Vagina (tissue), 2 donors: Measurements from ENCODE around the gene BACE2. TPM values are rescaled to one million over a fixed set of nuclear protein-coding genes. Genes with fewer than 3 reads are reported as not detected.

Experiments
- DNase-seq, 2 donors: peaks; one replicate each; pipeline ENCODE4 v3.0.0-alpha.2; 2017; ENCODE audit errors: extremely low spot score in 2 of 2
- H3K27ac ChIP-seq: fragments of 200-600 bp; sonication (generic); one replicate; pipeline ENCODE4 v1.5.1; 2019
- H3K27me3 ChIP-seq: fragments of 200-600 bp; sonication (generic); one replicate; pipeline ENCODE4 v1.5.1; 2019
- H3K36me3 ChIP-seq, 2 donors: fragments of 200-600 bp; sonication (generic); one replicate each; pipeline ENCODE4 v1.5.1; 2017 to 2019
- H3K4me1 ChIP-seq: fragments of 200-600 bp; sonication (generic); one replicate; pipeline ENCODE4 v1.5.1; 2019
- H3K4me3 ChIP-seq, 2 donors: fragments of 200-600 bp; sonication (generic); 1 replicate in 1 of 2; 2 replicates in 1 of 2; pipeline ENCODE4 v1.5.1; 2016 to 2019
- H3K9me3 ChIP-seq: fragments of 200-600 bp; sonication (generic); one replicate; pipeline ENCODE4 v1.5.1; 2019
- POLR2A ChIP-seq, 2 donors: fragments of 450-650 bp; IDR thresholded peaks; one replicate each; pipeline ENCODE4 v1.6.1; 2017; ENCODE audit warnings: antibody characterized with exemption in 2 of 2, mild to moderate bottlenecking in 2 of 2, moderate library complexity in 2 of 2
- POLR2AphosphoS5 ChIP-seq, 2 donors: sonication (generic); formaldehyde crosslinking; IDR thresholded peaks; one replicate each; pipeline ENCODE4 v1.9.0; 2017; ENCODE audit warnings: antibody characterized with exemption in 2 of 2, mild to moderate bottlenecking in 2 of 2, low read depth in 1 of 2; ENCODE audit not compliant: insufficient read depth in 1 of 2
- intact Hi-C: fragments of 100-400 bp; cut with DNase I; formaldehyde crosslinking; loops from one replicate; pipeline ENCODE4 v1.15.1; 2023
- total RNA-seq: library from RNA; depleted of rRNA; stranded (reverse); fragments of >200 nt; gene quantifications from one replicate; pipeline ENCODE4 v1.2.3, GENCODE V29; 2016
- TF ChIP-seq, protein P1 (sequence below), 3 experiments: fragments of 450-650 bp in 2 of 3; fragments of 200-600 bp in 1 of 3; sonication (generic) in 1 of 3; IDR thresholded peaks; one replicate each; pipeline ENCODE4 v1.5.1; 2017 to 2019; ENCODE audit warnings: antibody characterized with exemption in 3 of 3, mild to moderate bottlenecking in 2 of 3, moderate library complexity in 2 of 3

Gene BACE2
- total RNA-seq, 1 donor from 2014 or later: 43.7 TPM

DNA sequence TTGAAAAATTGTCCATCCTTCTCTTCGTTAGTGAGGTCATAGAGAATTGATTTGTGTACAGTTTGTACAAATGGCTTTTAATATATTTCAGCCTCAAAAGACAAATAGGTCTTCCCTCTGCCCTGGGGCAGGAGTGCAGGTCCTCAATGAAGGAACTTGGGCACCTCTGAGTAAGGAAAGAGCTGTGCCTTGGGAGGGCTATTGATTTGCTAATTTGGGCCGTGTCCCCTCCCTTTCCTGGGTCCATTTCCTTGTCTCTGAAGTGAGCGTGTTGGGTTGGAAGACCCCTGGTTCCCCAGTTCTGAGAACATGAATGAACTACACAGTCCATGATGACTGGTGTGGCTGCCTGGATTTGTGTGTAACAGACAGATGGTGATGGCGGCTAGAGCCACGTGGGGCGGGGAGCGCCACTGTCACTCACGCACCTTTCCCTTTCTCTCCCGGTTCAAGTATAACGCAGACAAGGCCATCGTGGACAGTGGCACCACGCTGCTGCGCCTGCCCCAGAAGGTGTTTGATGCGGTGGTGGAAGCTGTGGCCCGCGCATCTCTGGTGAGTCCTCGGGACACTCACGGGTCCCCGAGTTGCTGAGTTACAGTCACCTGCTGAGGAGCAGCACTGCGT lies 77.7 kb downstream of the BACE2 start:
- H3K27ac ChIP-seq: no peak overlapping the region
- intact Hi-C loops: no loop called here
- H3K9me3 ChIP-seq: no peaks in the 10 kb centered on the region
- peak in 1 of 2 donors; percentile 60 for DNase-seq
- TF ChIP-seq POLR2AphosphoS5 (IDR thresholded peaks at IDR 0.05; ENCODE audit: insufficient read depth in 1 of 2, low read depth in 1 of 2) (no peak), POLR2A (IDR thresholded peaks at IDR 0.05) (no peak)
- TF ChIP-seq, protein P1, sequence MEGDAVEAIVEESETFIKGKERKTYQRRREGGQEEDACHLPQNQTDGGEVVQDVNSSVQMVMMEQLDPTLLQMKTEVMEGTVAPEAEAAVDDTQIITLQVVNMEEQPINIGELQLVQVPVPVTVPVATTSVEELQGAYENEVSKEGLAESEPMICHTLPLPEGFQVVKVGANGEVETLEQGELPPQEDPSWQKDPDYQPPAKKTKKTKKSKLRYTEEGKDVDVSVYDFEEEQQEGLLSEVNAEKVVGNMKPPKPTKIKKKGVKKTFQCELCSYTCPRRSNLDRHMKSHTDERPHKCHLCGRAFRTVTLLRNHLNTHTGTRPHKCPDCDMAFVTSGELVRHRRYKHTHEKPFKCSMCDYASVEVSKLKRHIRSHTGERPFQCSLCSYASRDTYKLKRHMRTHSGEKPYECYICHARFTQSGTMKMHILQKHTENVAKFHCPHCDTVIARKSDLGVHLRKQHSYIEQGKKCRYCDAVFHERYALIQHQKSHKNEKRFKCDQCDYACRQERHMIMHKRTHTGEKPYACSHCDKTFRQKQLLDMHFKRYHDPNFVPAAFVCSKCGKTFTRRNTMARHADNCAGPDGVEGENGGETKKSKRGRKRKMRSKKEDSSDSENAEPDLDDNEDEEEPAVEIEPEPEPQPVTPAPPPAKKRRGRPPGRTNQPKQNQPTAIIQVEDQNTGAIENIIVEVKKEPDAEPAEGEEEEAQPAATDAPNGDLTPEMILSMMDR (IDR thresholded peaks at IDR 0.05): no peak
- H3K27me3 ChIP-seq: no peaks in the 10 kb centered on the region
- no peak overlapping the region for H3K4me3 ChIP-seq
- H3K4me1 ChIP-seq: no peaks in the 10 kb centered on the region
- H3K36me3 ChIP-seq: peaks cover 0 to 4% of the 10 kb centered on the region in 2 donors

- Histone ChIP-seq H3K9me3 (no peaks in the 10 kb centered on the region), H3K27ac (peak overlapping the region; percentile 51), H3K4me3 (no peak overlapping the region), H3K27me3 (no peaks in the 10 kb centered on the region), H3K4me1 (no peaks in the 10 kb centered on the region), H3K36me3 (peaks cover 0 to 11% of the 10 kb centered on the region in 2 donors)
- TF ChIP-seq POLR2A (IDR thresholded peaks at IDR 0.05): no peak
- no peak for TF ChIP-seq POLR2AphosphoS5 (IDR thresholded peaks at IDR 0.05; ENCODE audit: insufficient read depth in 1 of 2, low read depth in 1 of 2)
- TF ChIP-seq, protein P1 (IDR thresholded peaks at IDR 0.05): no peak
- intact Hi-C loops: no loop called here
- peak in 1 of 2 donors; percentile 83 for DNase-seq
These were observed 78.8 kb downstream of the BACE2 start for GRCh38 chr21:41246808-41247207.

- TF ChIP-seq, protein P1 (IDR thresholded peaks at IDR 0.05): no peak
- TF ChIP-seq POLR2A (IDR thresholded peaks at IDR 0.05): no peak
- TF ChIP-seq POLR2AphosphoS5 (IDR thresholded peaks at IDR 0.05; ENCODE audit: insufficient read depth in 1 of 2, low read depth in 1 of 2): peak; percentile 25 to 62
- peak in 1 of 2 donors; percentile 54 for DNase-seq
- no peak overlapping the region for H3K4me3 ChIP-seq
- H3K27ac ChIP-seq: peak overlapping the region; percentile 51
- peaks cover 0 to 21% of the 10 kb centered on the region in 2 donors for H3K36me3 ChIP-seq
- no peaks in the 10 kb centered on the region for H3K27me3 ChIP-seq
- H3K9me3 ChIP-seq: no peaks in the 10 kb centered on the region
- no peaks in the 10 kb centered on the region for H3K4me1 ChIP-seq
- intact Hi-C loops: no loop called here
These were observed 79.9 kb downstream of the BACE2 start for GRCh38 chr21:41247561-41248545.

DNA sequence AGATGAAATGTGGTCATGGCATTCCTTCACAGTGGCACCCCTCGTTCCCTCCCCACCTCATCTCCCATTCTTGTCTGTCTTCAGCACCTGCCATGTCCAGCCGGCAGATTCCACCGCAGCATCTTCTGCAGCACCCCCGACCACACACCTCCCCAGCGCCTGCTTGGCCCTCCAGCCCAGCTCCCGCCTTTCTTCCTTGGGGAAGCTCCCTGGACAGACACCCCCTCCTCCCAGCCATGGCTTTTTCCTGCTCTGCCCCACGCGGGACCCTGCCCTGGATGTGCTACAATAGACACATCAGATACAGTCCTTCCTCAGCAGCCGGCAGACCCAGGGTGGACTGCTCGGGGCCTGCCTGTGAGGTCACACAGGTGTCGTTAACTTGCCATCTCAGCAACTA lies 81.5 kb downstream of the BACE2 start:
- TF ChIP-seq POLR2AphosphoS5 (IDR thresholded peaks at IDR 0.05; ENCODE audit: insufficient read depth in 1 of 2, low read depth in 1 of 2) (no peak), POLR2A (IDR thresholded peaks at IDR 0.05) (no peak)
- TF ChIP-seq, protein P1 (IDR thresholded peaks at IDR 0.05): no peak
- intact Hi-C loops: no loop called here
- H3K36me3 ChIP-seq: peaks cover 0 to 21% of the 10 kb centered on the region in 2 donors
- no peaks in the 10 kb centered on the region for H3K27me3 ChIP-seq
- no peaks in the 10 kb centered on the region for H3K9me3 ChIP-seq
- H3K4me3 ChIP-seq: no peak overlapping the region
- no peaks in the 10 kb centered on the region for H3K4me1 ChIP-seq
- peak in 1 of 2 donors; percentile 83 for DNase-seq
- peak overlapping the region; percentile 38 for H3K27ac ChIP-seq
